OCI-LY1 (cell line): ENCODE measurements around the gene HFE.

Source experiments
- CTCF ChIP-seq: fragments of 200-600 bp; sonication (generic), shearing (Covaris generic); IDR thresholded peaks from 2 replicates; pipeline ENCODE4 v1.5.1; 2017; ENCODE audit warnings: mild to moderate bottlenecking, antibody characterized with exemption, low read length, moderate library complexity, mixed read lengths
- EZH2 ChIP-seq: fragments of 200-600 bp; sonication (generic), shearing (Covaris generic); IDR thresholded peaks from 2 replicates; pipeline ENCODE4 v1.8.0; 2017; ENCODE audit warnings: borderline replicate concordance, mixed run types, mild to moderate bottlenecking, antibody characterized with exemption, low read length, moderate library complexity, mixed read lengths

- no peak for TF ChIP-seq CTCF
- TF ChIP-seq EZH2, result no peak
These were observed 54.2 kb downstream of the HFE start for GRCh38 chr6:26141378-26141904.
